Activated naive CD4-positive, alpha-beta T cell treated with anti-CD3 and anti-CD28 coated beads, Interleukin-2, amount 10 ng/mL, durations not matched to agents 7 days and 5 days (primary cell): ENCODE measurements around the gene BCL7B.
"Not testable (repeated sequence)": the region's sequence is repeated elsewhere in the genome, so short reads cannot be mapped to it uniquely, and the experiment has no call there.

Experiments used
- CTCF ChIA-PET: fragments of 350-600 bp; sonication (Branson Sonifier 250); formaldehyde crosslinking; loops from one replicate; lab custom pipeline; 2021; ENCODE audit warnings: antibody characterized with exemption; lab: Charles Lee
- DNase-seq: peaks from one replicate; pipeline ENCODE4 v3.0.0-alpha.2; 2020
- H3K27ac Mint-ChIP-seq: one replicate; pipeline ENCODE4 v1.8.0; 2021; ENCODE audit warnings: mild to moderate bottlenecking, moderate library complexity, mixed read lengths
- H3K27me3 Mint-ChIP-seq: one replicate; pipeline ENCODE4 v1.8.0; 2021; ENCODE audit warnings: mild to moderate bottlenecking, mixed read lengths
- H3K36me3 Mint-ChIP-seq: one replicate; pipeline ENCODE4 v1.8.0; 2021; ENCODE audit warnings: mixed read lengths
- H3K4me1 Mint-ChIP-seq: one replicate; pipeline ENCODE4 v1.8.0; 2021; ENCODE audit warnings: mixed read lengths
- H3K4me3 Mint-ChIP-seq: one replicate; pipeline ENCODE4 v1.8.0; 2021; ENCODE audit warnings: mild to moderate bottlenecking, moderate library complexity, mixed read lengths
- H3K9me3 Mint-ChIP-seq: one replicate; pipeline ENCODE4 v1.8.0; 2021; ENCODE audit warnings: mixed read lengths

BCL7B gene

DNA sequence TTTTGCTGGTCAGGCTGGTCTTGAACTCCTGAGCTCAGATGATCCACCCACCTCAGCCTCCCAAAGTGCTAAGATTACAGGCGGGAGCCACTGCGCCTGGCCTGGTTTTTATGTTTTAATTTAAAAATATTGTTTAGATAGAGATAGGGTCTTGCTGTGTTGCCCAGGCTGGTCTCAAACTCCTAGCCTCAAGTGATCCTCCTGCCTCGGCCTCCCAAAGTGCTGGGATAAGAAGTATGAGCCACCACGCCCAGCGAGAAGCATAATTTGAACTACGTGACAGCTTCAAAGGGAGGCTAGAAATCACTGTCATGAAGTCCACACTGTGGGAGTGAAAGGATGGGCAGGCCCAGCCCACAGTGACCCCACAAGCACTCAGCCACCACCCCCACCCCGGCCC is 21.6 kb downstream of the BCL7B start:
- H3K4me1 Mint-ChIP-seq, H3K9me3 Mint-ChIP-seq, H3K4me3 Mint-ChIP-seq, CTCF ChIA-PET, H3K27me3 Mint-ChIP-seq, H3K27ac Mint-ChIP-seq, DNase-seq: not testable (repeated sequence)
- peaks cover 37% of the 10 kb centered on the region for H3K36me3 Mint-ChIP-seq

DNA sequence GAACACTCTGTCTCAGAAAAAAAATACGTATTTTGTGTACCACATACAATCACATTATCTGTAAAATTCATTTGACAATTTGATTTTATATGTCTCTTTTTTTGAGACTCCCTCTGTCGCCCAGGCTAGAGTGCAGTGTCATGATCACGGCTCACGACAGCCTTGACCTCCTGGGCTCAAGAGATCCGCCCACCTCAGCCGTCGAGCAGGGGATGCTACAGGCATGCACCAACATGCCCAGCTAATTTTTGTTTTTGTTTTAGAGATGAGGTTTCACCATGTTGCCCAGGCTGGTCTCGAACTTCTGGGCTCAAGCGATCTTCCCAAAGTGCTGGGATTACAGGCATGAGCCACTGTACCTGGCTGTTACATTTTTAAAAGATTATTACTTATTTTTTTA is 23.7 kb downstream of the BCL7B start:
- H3K27ac Mint-ChIP-seq: no peak overlapping the region
- H3K27me3 Mint-ChIP-seq: no peaks in the 10 kb centered on the region
- no peak for DNase-seq
- peaks cover 2% of the 10 kb centered on the region for H3K4me1 Mint-ChIP-seq
- no peaks in the 10 kb centered on the region for H3K9me3 Mint-ChIP-seq
- CTCF ChIA-PET: no interaction called here
- peaks cover 31% of the 10 kb centered on the region for H3K36me3 Mint-ChIP-seq
- no peak overlapping the region for H3K4me3 Mint-ChIP-seq

DNA sequence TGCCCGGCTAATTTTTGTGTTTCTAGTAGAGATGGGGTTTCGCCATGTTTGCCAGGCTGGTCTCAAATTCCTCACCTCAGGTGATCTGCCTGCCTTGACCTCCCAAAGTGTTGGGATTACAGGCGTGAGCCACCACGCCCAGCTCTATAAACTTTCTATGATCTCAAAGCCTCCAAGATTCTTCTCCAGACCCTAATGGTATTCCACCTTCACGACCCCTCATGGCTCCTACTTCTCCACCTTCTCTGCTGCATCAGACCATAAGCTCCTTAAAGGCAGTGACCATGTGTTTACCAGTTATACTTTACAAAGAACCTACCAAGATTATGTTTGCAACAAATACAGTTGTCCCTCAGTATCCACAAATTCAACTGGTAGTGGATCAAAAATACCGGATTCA is 25.3 kb downstream of the BCL7B start:
- no peak overlapping the region for H3K4me3 Mint-ChIP-seq
- no peaks in the 10 kb centered on the region for H3K9me3 Mint-ChIP-seq
- H3K4me1 Mint-ChIP-seq: peaks cover 15% of the 10 kb centered on the region
- CTCF ChIA-PET: no interaction called here
- no peak for DNase-seq
- no peaks in the 10 kb centered on the region for H3K27me3 Mint-ChIP-seq
- H3K27ac Mint-ChIP-seq: peak overlapping the region; percentile 24
- peaks cover 20% of the 10 kb centered on the region for H3K36me3 Mint-ChIP-seq

DNA sequence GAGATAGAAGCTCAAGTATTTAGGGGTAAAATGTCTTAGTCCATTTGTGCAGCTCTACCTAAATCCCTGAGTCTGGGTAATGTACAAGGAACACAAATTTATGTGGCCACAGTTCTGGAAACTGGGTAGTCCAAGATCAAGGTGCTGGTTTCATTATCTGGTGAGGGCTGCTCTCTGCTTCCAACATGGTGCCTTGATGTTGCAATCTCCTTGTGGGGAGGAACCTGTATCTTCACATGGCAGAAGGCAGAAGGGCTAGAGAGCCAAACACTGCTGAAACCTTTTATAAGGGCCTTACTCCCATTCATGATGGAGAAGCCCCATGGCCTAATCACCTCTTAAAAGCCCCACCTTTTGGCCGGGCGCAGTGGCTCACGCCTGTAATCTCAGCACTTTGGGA is 26.7 kb downstream of the BCL7B start:
- no peaks in the 10 kb centered on the region for H3K27me3 Mint-ChIP-seq
- no peak for DNase-seq
- peaks cover 27% of the 10 kb centered on the region for H3K4me1 Mint-ChIP-seq
- H3K27ac Mint-ChIP-seq: no peak overlapping the region
- H3K4me3 Mint-ChIP-seq: no peak overlapping the region
- H3K36me3 Mint-ChIP-seq: peaks cover 10% of the 10 kb centered on the region
- no peaks in the 10 kb centered on the region for H3K9me3 Mint-ChIP-seq
- CTCF ChIA-PET: no interaction called here

DNA sequence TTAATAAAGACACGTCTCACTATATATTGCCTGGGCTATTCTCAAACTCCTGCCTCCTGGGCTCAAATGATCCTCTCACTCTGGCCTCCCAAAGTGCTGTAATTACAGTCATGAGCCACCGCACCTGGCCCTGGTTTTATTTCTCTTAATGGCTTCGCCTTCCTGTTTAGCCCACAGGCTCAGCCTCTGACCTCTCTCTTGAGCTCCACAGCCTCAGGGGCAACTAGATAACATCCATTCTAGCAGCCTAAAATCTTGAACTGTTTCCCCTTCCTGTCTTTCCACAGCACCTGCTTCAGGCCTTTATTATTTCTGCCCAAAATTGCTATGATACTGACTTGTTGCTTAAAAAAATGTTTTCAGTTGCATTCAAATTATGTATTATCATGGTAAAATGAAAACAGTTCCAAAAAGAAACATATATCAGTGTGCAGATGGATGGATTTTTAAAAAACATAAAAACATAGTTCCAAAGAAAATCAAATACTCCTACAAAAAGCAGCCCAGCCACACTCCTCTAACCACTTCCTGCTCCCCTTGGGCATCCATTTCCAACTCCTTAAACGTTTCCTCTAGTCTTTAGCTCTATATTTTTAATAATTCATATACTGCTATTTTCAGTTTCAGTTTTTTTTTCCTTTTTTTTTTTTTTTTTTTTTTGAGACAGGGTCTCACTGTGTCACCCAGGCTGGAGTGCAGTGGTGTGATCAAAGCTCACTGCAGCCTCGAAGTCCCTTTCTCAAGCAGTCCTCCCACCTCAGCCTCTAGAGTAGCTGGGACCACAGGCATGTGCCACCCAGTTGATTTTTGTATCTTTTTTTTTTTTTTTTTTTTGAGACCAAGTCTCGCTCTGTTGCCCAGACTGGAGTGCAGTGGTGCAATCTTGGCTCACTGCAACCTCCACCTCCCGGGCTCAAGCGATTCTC is 30.3 kb downstream of the BCL7B start:
- peak overlapping the region; percentile 93 for H3K27ac Mint-ChIP-seq
- CTCF ChIA-PET: interaction anchor here (1.0 to 1.4 kb wide), 2 partner anchors 8 to 39 kb away, joined by 3 read pairs; no protein-coding TSS in a partner anchor
- peak; percentile 43 for DNase-seq
- peaks cover 54% of the 10 kb centered on the region for H3K4me1 Mint-ChIP-seq
- H3K9me3 Mint-ChIP-seq: no peaks in the 10 kb centered on the region
- H3K4me3 Mint-ChIP-seq: peak overlapping the region; percentile 19
- H3K36me3 Mint-ChIP-seq: peaks cover 5% of the 10 kb centered on the region
- no peaks in the 10 kb centered on the region for H3K27me3 Mint-ChIP-seq

DNA sequence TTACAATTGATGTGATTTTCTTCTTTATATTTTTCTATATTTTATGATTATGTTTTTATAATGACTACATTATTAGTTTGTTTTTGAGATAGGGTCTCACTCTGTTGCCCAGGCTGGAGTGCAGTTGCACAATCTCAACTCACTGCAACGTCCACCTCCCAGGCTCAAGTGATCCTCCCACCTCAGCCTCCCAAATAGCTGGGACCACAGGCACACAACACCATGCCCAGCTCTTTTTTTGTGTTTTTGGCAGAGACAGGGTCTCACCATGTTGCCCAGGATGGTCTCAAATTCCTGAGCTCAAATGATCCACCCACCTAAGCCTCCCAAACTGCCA is 31.4 kb downstream of the BCL7B start:
- Mint-ChIP-seq H3K4me1 (peaks cover 54% of the 10 kb centered on the region), H3K4me3 (peak overlapping the region; percentile 66)
- H3K36me3 Mint-ChIP-seq, DNase-seq, H3K27ac Mint-ChIP-seq, H3K27me3 Mint-ChIP-seq, CTCF ChIA-PET, H3K9me3 Mint-ChIP-seq: not testable (repeated sequence)

DNA sequence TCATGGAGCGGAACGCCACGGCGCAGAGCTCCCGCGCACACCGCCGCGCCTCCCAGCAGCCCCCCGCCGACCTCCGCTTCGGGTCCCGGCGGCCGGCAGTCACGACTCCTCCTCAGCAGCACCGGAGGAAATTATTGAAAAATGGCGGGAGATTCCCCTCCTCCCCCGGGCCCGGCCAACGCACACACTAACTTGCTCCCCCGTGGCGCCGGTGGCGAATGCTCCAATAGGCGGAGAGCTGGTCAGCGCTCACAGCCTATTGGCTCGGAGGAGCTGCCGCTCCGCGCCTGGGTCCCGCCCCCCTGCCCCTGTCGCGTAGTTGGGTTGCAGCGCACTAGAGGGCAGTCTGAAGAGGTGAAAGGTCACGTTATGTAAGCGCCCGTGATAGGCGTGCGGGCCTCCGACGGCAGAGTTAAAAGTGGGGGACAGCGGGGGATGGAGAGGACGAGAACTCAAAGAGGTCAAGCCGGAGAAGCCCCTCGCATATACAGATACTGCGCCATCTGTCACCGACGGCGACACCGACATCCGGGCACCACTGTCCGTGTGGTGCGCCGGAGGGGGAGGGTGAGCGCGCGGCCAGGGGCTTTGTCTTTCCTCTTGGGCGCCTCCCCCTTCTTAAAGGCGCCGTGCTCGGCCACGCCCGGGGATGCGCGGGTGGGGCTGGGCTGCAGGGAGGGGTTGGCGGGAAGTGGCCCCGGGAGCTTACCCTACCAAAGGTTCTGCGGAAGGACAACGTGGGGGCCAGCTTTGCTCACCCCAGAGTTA is 35.2 kb downstream of the BCL7B start, which contains the start of gene BAZ1B:
TSS of gene BAZ1B (minus strand) at position 189 of the 768 bp plus-strand sequence. CDS start 360 bp downstream, outside the sequence.
- Mint-ChIP-seq H3K4me1 (peaks cover 71% of the 10 kb centered on the region), H3K27ac (peak within 1 kb of the TSS; percentile 96), H3K4me3 (peak within 1 kb of the TSS; percentile 98), H3K9me3 (no peaks in the 10 kb centered on the region), H3K36me3 (peaks cover 33% of the 10 kb centered on the region), H3K27me3 (no peaks in the 10 kb centered on the region)
- DNase-seq: peak; percentile 99
- CTCF ChIA-PET: interaction anchor here (0.7 kb wide), 1 partner anchor 503 kb away, joined by 4 read pairs; no protein-coding TSS in a partner anchor

DNA sequence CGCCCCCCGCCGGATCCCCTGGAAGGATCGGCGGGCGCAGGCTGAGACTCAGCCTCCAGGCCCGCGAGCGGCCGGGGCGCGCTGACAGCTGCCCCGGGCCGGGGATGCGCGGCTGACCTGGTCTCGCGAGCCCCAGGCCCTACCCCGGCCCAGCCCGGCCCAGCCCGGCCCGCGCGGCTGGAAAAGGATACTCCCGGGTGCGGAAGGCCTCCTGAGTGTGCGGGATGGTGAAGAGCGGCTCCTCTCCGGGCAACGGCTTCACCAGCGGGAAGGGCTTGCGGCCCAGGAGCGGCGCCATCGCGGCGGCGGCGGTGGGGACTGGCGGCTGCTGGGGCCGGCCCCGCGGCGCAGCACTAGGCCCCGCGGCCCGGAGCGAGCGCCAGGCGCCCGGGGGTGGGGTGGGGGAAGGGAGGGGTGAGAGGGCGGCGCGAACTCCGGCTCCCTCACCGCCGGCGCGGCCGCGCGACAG is 35.8 kb downstream of the BCL7B start:
- CTCF ChIA-PET: interaction anchor here (1.1 kb wide), 1 partner anchor 45 kb away, joined by 4 read pairs; no protein-coding TSS in a partner anchor
- no peaks in the 10 kb centered on the region for H3K9me3 Mint-ChIP-seq
- H3K36me3 Mint-ChIP-seq: peaks cover 33% of the 10 kb centered on the region
- DNase-seq: no peak
- H3K27me3 Mint-ChIP-seq: no peaks in the 10 kb centered on the region
- peak overlapping the region; percentile 65 for H3K27ac Mint-ChIP-seq
- peaks cover 69% of the 10 kb centered on the region for H3K4me1 Mint-ChIP-seq
- peak overlapping the region; percentile 79 for H3K4me3 Mint-ChIP-seq

DNA sequence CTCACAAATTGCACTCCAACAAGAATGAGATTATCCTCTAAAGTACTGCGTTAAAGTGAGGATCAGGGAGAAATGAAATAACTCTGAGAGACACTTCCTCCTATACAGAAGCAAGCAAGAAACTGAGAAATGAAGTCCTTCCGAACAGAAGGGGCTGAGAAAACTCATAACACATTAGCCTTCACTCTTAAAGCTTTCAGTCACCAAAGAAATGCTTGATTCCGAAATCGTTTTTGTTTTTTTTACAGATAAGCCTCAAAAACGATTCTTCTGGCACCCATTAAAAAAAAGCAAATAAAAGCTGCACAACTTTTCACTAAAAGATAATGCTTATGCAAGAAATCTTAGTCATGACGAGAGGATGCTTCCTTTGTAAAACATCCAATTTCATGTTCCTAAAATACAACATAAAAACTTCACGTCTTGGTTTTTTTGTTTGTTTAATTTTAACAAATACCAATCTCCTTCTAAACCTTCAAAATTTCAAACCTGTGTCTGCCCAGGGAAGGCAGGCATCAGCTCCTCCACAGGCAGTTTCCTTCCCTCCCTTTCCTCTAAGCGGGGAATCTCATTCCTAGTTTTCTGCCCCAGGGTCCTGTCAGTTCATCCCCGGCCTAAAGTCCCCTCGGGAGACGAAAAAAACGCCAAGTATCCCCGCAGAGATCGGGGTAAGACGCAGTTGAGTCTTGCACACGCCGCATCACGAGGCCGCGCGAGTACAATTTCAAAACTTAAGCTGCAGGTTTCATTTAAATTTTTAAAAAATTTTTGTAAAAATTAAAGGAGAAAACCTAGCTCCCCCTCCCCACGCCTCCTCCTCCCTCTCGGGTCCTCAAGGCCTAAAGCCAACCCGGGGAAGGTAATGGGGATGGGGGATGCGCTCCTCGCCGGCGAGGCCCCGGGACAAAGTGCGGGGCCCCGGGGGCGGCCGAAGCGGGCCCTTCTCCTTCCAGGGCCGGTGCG is 36.5 kb downstream of the BCL7B start:
- Mint-ChIP-seq H3K36me3 (peaks cover 33% of the 10 kb centered on the region), H3K27me3 (no peaks in the 10 kb centered on the region), H3K9me3 (no peaks in the 10 kb centered on the region), H3K27ac (peak overlapping the region; percentile 96), H3K4me1 (peaks cover 63% of the 10 kb centered on the region), H3K4me3 (peak overlapping the region; percentile 98)
- CTCF ChIA-PET: interaction anchor here (0.6 to 1.1 kb wide), 3 partner anchors 13 to 214 kb away, joined by 3 to 4 read pairs (median 3); no protein-coding TSS in a partner anchor
- DNase-seq: peak; percentile 28

DNA sequence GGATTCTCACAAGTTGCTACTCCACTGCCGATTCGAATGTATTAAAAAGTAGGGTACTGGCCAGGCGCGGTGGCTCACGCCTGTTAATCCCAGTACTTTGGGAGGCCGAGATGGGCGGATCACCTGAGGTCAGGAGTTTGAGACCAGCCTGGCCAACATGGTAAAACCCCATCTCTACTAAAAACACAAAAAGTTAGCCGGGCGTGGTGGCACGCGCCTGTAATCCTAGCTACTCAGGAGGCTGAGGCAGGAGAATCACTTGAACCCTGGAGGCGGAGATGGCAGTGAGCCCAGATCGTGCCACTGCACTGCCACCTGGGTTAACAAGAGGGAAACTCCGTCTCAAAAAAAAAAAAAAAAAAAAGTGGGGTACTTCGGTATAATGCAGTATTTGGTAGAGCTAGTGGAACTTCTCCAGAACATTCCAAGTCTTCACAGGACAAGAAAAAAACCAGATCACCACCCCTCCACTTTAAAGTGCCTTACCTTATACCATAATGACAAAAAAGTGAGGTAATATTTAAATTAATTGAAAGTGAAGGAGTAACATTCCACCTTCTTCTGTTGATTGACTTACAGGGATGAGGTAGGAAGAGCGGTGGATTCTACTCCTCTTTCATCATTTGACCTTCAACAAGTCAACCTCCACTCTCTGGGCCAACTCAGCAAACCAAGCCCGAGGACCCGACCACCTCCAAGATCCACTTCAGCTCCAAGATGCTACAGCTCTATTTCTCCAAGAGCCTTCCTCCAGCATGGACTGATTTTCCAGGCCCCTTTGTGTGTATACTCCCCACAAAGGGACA is 37.4 kb downstream of the BCL7B start:
- H3K4me1 Mint-ChIP-seq: peaks cover 57% of the 10 kb centered on the region
- CTCF ChIA-PET: interaction anchor here (0.6 to 1.5 kb wide), 5 partner anchors 10 to 214 kb away, joined by 3 to 5 read pairs (median 3); no protein-coding TSS in a partner anchor
- no peaks in the 10 kb centered on the region for H3K9me3 Mint-ChIP-seq
- peak overlapping the region; percentile 96 for H3K27ac Mint-ChIP-seq
- no peaks in the 10 kb centered on the region for H3K27me3 Mint-ChIP-seq
- peaks cover 38% of the 10 kb centered on the region for H3K36me3 Mint-ChIP-seq
- H3K4me3 Mint-ChIP-seq: peak overlapping the region; percentile 98
- peak; percentile 47 for DNase-seq

DNA sequence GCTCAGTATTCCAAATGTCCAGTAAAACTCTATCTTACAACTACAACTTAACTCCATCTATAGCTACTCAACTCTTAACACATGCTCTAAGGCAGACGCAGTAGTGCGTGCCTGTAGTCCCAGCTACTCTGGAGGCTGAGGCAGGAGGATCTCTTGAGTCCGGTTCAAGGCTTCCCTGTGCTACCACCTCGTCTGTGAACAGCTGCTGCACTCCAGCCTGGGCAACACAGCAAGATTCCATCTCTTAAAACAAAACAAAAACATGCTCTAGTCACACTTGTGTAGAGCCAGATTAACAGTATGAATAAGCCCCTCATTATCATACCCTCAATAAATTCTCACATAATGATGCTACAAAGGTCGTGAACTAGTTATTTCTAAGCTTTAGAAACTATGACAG is 39.0 kb downstream of the BCL7B start:
- peaks cover 45% of the 10 kb centered on the region for H3K36me3 Mint-ChIP-seq
- peak overlapping the region; percentile 96 for H3K27ac Mint-ChIP-seq
- CTCF ChIA-PET: interaction anchor here (0.6 to 1.2 kb wide), 3 partner anchors 9 to 67 kb away, joined by 3 to 4 read pairs (median 3); no protein-coding TSS in a partner anchor
- H3K27me3 Mint-ChIP-seq: no peaks in the 10 kb centered on the region
- H3K4me3 Mint-ChIP-seq: peak overlapping the region; percentile 98
- H3K9me3 Mint-ChIP-seq: no peaks in the 10 kb centered on the region
- H3K4me1 Mint-ChIP-seq: peaks cover 50% of the 10 kb centered on the region
- DNase-seq: no peak

DNA sequence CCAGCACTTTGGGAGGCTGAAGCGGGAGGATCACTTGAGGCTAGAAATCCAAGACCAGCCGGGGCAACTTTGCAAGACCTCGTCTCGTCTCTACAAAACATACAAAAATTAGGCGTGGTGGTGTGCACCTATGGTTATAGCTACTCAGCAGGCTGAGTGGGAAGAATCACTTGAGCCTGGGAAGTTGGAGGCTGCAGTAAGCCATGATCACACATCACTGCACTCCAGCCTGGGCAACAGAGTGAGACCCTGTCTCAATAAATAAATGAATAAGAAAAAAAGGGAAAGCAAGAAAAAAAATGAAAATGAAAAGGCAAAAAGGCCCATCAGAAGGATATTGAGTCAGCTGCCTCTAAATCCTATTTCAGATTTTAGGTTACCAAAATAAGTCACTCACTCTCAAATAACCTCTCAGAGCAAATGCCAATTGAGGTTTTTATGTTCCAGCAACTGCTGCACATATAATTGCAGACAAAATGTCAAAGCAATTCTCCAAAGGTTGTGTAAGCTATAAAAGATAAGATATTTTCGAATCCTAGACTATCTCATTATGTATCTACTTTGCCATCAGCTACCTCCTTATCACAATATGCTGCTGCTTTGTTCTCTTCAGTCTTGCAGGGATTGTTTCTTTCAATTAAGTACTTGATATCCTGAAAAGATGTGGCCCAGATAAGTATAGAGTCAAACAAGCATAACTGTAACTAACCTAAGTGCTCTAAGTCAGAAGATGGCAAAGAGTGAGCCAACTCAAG is 40.1 kb downstream of the BCL7B start:
- Mint-ChIP-seq H3K27me3 (no peaks in the 10 kb centered on the region), H3K4me3 (no peak overlapping the region), H3K27ac (no peak overlapping the region), H3K4me1 (peaks cover 48% of the 10 kb centered on the region), H3K9me3 (no peaks in the 10 kb centered on the region), H3K36me3 (peaks cover 46% of the 10 kb centered on the region)
- DNase-seq: no peak
- CTCF ChIA-PET: interaction anchor here (1.2 kb wide), 1 partner anchor 66 kb away, joined by 4 read pairs; no protein-coding TSS in a partner anchor
